Activated CD8-positive, alpha-beta T cell treated with anti-CD3 and anti-CD28 coated beads, Interleukin-2, amount 10 ng/mL, durations not matched to agents 7 days and 5 days (primary cell): ENCODE results near the gene ADAMTSL5. TPM values are rescaled to one million over a fixed set of nuclear protein-coding genes. Genes with fewer than 3 reads are reported as not detected.
"Not testable (repeated sequence)": the region's sequence is repeated elsewhere in the genome, so short reads cannot be mapped to it uniquely, and the experiment has no call there.

ENCODE experiments used
- ATAC-seq: fragments of 150-1000 bp; cut with Tn5 transposase; one replicate; pipeline ENCODE4 v1.10.0; 2021; ENCODE audit warnings: moderate library complexity
- CTCF ChIA-PET: fragments of 350-600 bp; sonication (Branson Sonifier 250); formaldehyde crosslinking; loops from one replicate; lab custom pipeline; 2021; ENCODE audit warnings: antibody characterized with exemption; lab: Charles Lee
- POLR2A ChIA-PET: fragments of 350-600 bp; sonication (Branson Sonifier 250); formaldehyde crosslinking; loops from one replicate; lab custom pipeline; 2021; ENCODE audit warnings: antibody characterized with exemption; lab: Charles Lee
- DNase-seq: peaks from one replicate; pipeline ENCODE4 v3.0.0-alpha.2; 2020
- H3K27ac Mint-ChIP-seq: one replicate; pipeline ENCODE4 v1.8.0; 2021; ENCODE audit warnings: mild to moderate bottlenecking, mixed read lengths
- H3K27me3 Mint-ChIP-seq: one replicate; pipeline ENCODE4 v1.8.0; 2021; ENCODE audit warnings: low read depth, mixed read lengths
- H3K36me3 Mint-ChIP-seq: one replicate; pipeline ENCODE4 v1.8.0; 2021; ENCODE audit warnings: low read depth, mixed read lengths
- H3K4me1 Mint-ChIP-seq: one replicate; pipeline ENCODE4 v1.8.0; 2021; ENCODE audit warnings: low read depth, mixed read lengths
- H3K4me3 Mint-ChIP-seq: one replicate; pipeline ENCODE4 v1.8.0; 2021; ENCODE audit warnings: mild to moderate bottlenecking, mixed read lengths
- H3K9me3 Mint-ChIP-seq: one replicate; pipeline ENCODE4 v1.8.0; 2022; ENCODE audit warnings: mixed read lengths; ENCODE audit not compliant: insufficient read depth
- total RNA-seq, 2 experiments: library from RNA; stranded (reverse); gene quantifications; one replicate each; pipeline ENCODE4 v1.2.3, GENCODE V29; 2021

Gene ADAMTSL5
- total RNA-seq, 2 experiments from 2014 or later: 2.8 to 3.9 TPM

DNA sequence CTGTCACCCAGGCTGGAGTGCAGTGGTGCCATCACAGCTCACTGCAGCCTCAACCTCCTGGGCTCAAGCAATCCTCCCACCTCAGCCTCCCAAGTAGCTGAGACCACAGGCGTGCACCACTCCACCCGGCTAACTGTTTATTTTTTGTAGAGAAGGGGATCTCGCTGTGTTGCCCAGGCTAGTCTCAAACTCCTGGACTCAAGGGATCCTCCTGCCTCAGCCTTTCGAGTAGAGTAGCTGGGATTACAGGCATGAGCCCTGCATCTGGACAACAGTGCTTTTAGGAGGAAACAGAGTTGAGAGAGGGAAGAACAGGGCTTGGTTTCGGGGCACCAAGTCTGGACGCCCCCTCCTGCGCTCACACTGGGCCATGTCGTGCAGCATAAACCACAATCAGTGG is 7.0 kb upstream of the ADAMTSL5 start:
- H3K4me1 Mint-ChIP-seq, CTCF ChIA-PET, H3K36me3 Mint-ChIP-seq, POLR2A ChIA-PET, H3K4me3 Mint-ChIP-seq, ATAC-seq, DNase-seq, H3K9me3 Mint-ChIP-seq, H3K27ac Mint-ChIP-seq: not testable (repeated sequence)
- peaks cover 14% of the 10 kb centered on the region for H3K27me3 Mint-ChIP-seq

DNA sequence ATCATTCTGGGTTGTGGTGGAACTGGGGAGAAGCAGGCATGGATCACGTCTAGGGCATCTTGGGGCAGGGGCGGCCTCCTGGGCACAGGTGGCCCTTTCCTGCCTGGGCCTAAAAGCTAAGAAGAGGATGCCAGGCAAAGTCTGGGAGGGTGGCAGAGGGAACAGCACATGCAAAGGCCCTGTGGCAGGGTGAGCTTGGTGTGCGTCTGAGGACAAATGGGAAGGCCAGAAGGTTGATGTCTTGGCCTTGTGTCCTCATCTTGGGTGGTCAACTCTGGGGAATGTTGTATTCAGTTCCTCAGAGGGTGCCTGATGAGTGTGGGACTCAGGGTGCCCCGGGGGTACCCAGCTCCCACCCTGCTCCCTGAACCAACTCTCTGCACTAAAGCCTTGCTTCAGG is 5.7 kb upstream of the ADAMTSL5 start:
- no peaks in the 10 kb centered on the region for H3K36me3 Mint-ChIP-seq
- ATAC-seq: no peak
- H3K4me1 Mint-ChIP-seq: no peaks in the 10 kb centered on the region
- H3K4me3 Mint-ChIP-seq: no peak overlapping the region
- POLR2A ChIA-PET: no interaction called here
- no peaks in the 10 kb centered on the region for H3K9me3 Mint-ChIP-seq
- no peak overlapping the region for H3K27ac Mint-ChIP-seq
- no peak for DNase-seq
- CTCF ChIA-PET: interaction anchor here (1.2 kb wide), 1 partner anchor 16 kb away, joined by 3 read pairs; no protein-coding TSS in a partner anchor
- H3K27me3 Mint-ChIP-seq: peaks cover 8% of the 10 kb centered on the region

DNA sequence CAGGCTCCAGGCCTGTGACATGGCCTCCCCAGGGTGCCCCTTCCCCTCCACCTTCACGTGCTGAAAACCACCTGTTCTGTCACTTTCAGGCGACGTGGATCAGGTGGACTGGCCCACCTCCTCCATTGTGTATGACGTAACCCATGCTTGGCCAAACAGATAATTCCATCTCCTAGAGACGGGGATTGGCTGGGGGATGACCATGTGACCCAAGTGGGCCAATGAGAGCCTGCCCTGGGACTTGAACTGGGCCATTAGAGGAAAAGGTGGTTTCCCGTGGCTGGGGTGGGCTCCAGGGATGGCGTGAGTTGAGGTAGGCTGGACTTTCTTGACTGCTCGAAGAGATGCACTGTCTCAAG is 3.6 kb upstream of the ADAMTSL5 start:
- H3K9me3 Mint-ChIP-seq: no peaks in the 10 kb centered on the region
- ATAC-seq: no peak
- no peak overlapping the region for H3K4me3 Mint-ChIP-seq
- peaks cover 3% of the 10 kb centered on the region for H3K27me3 Mint-ChIP-seq
- H3K27ac Mint-ChIP-seq: no peak overlapping the region
- peaks cover 7% of the 10 kb centered on the region for H3K4me1 Mint-ChIP-seq
- CTCF ChIA-PET: no interaction called here
- POLR2A ChIA-PET: no interaction called here
- H3K36me3 Mint-ChIP-seq: no peaks in the 10 kb centered on the region
- no peak for DNase-seq

DNA sequence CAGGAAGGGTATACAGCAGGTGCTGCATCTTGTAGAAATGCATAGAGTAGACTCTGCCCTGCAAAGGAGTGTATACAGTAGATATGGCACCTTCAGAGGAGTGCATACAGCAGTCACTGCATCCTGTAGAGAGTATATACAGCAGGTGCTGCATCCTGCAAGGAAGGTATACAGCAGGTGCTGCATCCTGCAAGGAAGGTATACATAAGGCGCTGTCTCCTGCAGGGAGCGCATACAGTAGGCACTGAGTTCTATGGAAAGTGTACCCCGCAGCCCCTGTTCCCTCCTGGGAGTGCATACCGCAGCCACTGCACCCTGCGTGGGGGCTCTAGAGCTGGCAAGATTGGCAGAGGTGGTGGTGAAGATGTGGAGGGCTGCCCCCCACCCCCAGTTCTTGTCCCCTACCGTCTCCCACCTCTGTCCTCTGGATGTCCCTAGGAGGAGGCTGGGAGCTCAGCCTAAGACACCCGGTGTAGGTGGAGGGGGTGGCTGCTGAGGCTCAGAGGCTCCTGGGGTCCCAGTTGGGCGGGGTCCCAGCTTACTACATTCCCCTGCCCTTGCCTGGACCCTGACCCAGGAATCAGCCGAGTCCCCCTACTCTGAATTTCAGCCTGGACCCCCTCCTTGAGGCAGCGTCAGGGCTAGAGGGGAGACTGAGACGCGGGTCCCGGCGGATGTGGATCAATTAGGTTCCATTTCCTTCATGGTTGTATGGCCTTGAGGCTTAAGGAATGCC is 2.3 kb upstream of the ADAMTSL5 start:
- no peak for ATAC-seq
- Mint-ChIP-seq H3K4me3 (no peak overlapping the region), H3K36me3 (no peaks in the 10 kb centered on the region), H3K4me1 (peaks cover 12% of the 10 kb centered on the region), H3K9me3 (no peaks in the 10 kb centered on the region), H3K27me3 (peaks cover 7% of the 10 kb centered on the region), H3K27ac (no peak overlapping the region)
- POLR2A ChIA-PET: no interaction called here
- CTCF ChIA-PET: interaction anchor here (1.2 kb wide), 1 partner anchor 71 kb away, joined by 4 read pairs; no protein-coding TSS in a partner anchor
- DNase-seq: no peak

DNA sequence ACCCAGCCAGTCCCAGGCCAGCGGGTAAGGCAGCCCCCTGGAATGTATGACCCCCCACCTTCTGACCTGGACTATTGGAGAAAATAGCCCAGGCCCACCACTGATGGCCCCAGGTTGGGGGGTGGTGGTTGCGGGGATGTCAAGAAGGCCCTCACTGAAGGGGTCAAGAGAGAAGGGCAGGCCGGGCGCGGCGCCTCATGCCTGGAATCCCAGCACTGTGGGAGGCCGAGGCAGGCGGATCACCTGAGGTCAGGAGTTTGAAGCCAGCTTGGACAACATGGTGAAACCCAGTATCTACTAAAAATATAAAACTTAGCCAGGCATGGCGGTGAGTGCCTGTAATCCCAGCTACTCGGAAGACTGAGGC is 1.5 kb upstream of the ADAMTSL5 start:
- H3K36me3 Mint-ChIP-seq: no peaks in the 10 kb centered on the region
- DNase-seq (no peak), ATAC-seq (no peak)
- ChIA-PET POLR2A (no interaction called here), CTCF (interaction anchor here (0.6 to 1.2 kb wide), 2 partner anchors 9 to 70 kb away, joined by 3 to 4 read pairs; no protein-coding TSS in a partner anchor)
- peaks cover 11% of the 10 kb centered on the region for H3K27me3 Mint-ChIP-seq
- no peak overlapping the region for H3K4me3 Mint-ChIP-seq
- peaks cover 12% of the 10 kb centered on the region for H3K4me1 Mint-ChIP-seq
- H3K9me3 Mint-ChIP-seq: no peaks in the 10 kb centered on the region
- H3K27ac Mint-ChIP-seq: no peak overlapping the region

DNA sequence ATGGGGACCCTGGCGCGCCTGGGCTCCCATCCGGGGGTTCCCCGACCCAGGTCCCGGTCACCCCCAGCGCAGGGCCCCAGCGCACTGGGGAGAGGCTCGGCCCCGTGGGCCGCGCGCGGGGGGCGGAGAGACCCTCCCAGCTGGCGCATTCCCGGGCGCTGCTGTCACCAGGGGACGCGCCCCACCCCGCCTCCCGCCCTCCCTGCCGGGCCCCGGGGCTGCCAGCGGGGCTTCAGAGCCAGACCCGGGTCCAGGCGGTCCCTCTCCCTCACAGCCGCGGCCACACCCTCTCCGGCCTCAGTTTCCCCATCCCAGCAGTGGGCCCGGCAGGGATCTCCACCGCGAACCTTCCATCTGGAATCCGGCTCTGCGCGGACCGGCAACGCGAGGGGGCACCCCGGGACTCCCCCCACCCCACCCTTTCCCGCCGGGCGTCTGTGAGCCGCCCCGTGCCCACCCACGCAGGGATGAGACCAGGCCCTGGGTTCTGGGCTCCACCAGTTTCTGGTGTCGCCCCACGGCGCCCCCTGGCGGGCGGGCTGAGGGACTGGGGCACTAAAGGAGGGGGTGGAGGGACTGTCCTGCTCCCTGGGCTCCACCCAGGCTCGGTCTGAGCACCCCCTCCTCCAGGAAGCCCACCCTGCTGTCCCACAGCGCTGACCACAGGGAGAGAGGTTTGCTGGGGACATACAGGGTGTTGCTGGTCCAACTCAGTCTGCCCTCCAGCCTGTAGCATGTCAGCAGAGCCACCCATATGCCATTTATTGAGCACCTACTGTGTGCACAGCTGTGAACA is 878 bp upstream of the ADAMTSL5 start:
- ATAC-seq (peak; percentile 44), DNase-seq (peak; percentile 72)
- Mint-ChIP-seq H3K36me3 (no peaks in the 10 kb centered on the region), H3K9me3 (no peaks in the 10 kb centered on the region), H3K4me1 (peaks cover 12% of the 10 kb centered on the region), H3K27me3 (peaks cover 13% of the 10 kb centered on the region), H3K27ac (no peak overlapping the region), H3K4me3 (no peak overlapping the region)
- ChIA-PET CTCF (interaction anchor here (0.6 to 1.2 kb wide), 2 partner anchors 8 to 69 kb away, joined by 3 to 4 read pairs; no protein-coding TSS in a partner anchor), POLR2A (no interaction called here)

DNA sequence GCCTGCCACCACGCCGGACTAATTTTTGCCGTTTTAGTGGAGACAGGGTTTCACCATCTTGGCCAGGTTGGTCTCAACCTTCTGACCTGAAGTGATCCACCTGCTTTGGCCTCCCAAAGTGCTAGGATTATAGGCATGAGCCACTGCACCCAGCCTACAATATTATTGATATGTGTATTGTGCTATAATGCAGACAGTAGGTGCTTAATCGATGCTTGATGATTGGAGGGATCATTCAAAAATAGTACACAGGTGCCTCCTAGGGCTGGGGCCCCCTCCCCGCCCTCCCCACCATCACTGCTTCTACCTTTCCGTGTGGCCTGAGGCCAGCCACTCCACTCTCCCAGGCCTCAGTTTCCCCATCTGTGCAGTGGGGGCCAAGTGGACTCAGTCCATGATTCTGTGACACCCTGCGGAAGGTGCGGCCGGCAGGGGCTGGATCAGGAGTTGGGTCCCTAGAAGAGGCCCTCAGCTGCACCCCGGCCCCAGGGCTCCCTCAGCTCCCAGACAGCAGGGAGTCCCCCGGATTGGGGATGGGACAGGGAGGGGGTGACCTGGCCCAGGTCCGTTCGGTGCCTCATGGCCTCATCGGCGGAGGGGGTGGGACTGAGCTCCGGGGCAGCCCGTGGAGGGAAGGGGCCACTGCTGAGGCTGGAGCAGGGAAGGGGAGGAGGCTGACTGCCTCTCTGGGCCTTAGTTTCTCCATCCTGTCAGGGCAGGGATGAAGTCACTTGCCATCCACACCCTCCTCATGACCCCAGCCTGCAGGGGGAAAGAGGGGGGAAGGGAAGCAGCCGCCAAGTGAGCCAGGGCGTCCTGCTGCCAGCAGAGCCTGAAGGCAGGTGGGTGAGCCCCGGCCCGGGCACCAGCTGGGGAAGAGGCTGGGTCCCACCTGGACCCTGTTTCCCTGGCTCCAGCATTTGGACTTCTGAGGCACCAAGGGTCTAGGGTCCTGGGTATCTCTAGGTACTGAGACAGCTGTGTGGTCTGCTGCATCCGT is 1.2 kb downstream of the ADAMTSL5 start:
- CTCF ChIA-PET: interaction anchor here (1.0 kb wide), 1 partner anchor 9 kb away, joined by 3 read pairs; no protein-coding TSS in a partner anchor
- H3K27me3 Mint-ChIP-seq: peaks cover 17% of the 10 kb centered on the region
- ATAC-seq (no peak), DNase-seq (no peak)
- peaks cover 19% of the 10 kb centered on the region for H3K4me1 Mint-ChIP-seq
- POLR2A ChIA-PET: no interaction called here
- no peak overlapping the region for H3K27ac Mint-ChIP-seq
- H3K4me3 Mint-ChIP-seq: peak overlapping the region; percentile 66
- H3K36me3 Mint-ChIP-seq: peaks cover 3% of the 10 kb centered on the region
- H3K9me3 Mint-ChIP-seq: no peaks in the 10 kb centered on the region

DNA sequence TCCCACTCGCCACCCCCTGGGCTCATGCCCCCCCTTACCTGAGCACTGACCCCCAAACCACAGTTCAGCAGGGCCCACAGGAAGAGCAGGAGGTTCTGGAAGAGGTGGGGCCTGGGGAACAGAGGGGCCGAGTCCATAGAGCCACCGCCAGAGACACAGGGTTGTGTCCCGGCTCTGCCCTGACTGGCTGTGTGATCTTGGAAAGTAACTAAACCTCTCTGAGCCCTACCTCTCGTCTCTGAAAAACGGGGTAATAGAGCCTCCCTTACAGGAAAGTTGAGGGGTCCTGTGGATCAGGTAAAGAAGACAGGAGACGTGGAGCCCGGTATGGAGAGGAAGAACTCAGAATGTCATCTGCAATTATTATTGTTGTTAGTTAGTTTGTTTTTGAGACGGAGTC is 2.0 kb downstream of the ADAMTSL5 start:
- Mint-ChIP-seq H3K27me3 (peaks cover 17% of the 10 kb centered on the region), H3K27ac (no peak overlapping the region), H3K9me3 (no peaks in the 10 kb centered on the region), H3K4me1 (peaks cover 19% of the 10 kb centered on the region), H3K36me3 (peaks cover 3% of the 10 kb centered on the region), H3K4me3 (no peak overlapping the region)
- ATAC-seq (no peak), DNase-seq (no peak)
- ChIA-PET POLR2A (no interaction called here), CTCF (no interaction called here)

DNA sequence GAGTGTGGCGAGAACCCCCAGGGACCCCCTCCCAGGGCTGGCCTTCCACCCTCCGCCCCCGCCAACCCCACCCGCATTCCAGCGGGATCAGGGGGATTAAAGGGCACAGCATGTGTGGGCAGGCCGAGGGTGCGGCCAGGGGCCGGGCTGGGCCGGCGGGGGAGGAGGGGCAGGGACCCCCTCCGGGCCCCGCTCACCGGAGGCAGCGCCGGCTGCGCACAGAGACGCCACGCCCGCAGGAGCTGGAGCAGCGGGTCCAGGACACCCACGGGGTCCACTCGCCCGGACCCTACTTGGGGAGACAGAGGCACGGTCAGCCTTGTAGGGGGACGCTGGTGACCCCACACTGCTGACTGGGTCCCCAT is 2.4 kb downstream of the ADAMTSL5 start:
- peaks cover 19% of the 10 kb centered on the region for H3K4me1 Mint-ChIP-seq
- no peak overlapping the region for H3K4me3 Mint-ChIP-seq
- no peak overlapping the region for H3K27ac Mint-ChIP-seq
- peaks cover 17% of the 10 kb centered on the region for H3K27me3 Mint-ChIP-seq
- ChIA-PET POLR2A (no interaction called here), CTCF (no interaction called here)
- ATAC-seq (no peak), DNase-seq (no peak)
- peaks cover 3% of the 10 kb centered on the region for H3K36me3 Mint-ChIP-seq
- H3K9me3 Mint-ChIP-seq: no peaks in the 10 kb centered on the region

DNA sequence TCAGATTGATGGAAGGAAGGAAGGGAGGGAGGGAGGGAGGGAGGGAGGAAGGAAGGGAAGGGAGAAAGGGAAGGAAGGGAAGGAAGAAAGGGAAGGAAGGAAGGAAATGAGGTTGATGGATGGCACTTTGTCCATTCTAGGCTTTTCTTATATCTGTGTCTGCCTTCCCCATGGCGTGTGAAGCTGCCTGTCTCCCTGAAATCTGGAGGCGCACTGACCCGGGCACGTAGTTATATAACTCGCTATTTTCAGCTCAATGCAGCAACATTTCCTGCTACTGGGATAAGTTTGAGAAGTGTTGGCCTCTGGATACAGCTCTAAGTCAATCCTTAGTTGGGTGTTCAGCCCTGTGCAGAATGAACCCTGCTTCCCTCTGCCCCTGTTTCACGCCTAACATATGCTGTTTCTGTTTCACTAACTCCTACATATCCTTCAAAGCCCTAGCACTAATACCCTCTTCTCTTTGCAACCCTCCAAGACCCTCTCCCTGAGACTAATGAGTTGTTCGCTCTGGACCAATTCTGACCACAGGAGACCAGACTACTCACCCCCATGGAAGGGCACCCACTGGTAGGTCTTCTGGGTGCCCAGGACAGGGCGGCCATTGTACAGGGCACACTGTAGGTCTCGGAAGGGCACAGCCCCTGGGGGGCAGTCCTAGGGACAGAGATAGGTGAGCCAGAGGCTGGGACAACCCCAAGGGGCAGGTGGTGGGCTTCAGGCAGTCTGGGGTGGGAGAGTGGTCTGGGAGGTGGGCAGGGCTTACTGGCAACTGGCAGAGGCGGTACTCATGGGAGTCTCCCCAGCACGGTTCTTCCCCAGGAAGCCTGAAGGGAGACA is 3.0 kb downstream of the ADAMTSL5 start:
- ChIA-PET POLR2A (interaction anchor here (1.5 kb wide), 1 partner anchor 19 kb away, joined by 3 read pairs; no protein-coding TSS in a partner anchor), CTCF (no interaction called here)
- no peaks in the 10 kb centered on the region for H3K9me3 Mint-ChIP-seq
- peaks cover 3% of the 10 kb centered on the region for H3K36me3 Mint-ChIP-seq
- peaks cover 14% of the 10 kb centered on the region for H3K27me3 Mint-ChIP-seq
- H3K4me3 Mint-ChIP-seq: no peak overlapping the region
- H3K27ac Mint-ChIP-seq: no peak overlapping the region
- no peak for ATAC-seq
- H3K4me1 Mint-ChIP-seq: peaks cover 19% of the 10 kb centered on the region
- DNase-seq: no peak

DNA sequence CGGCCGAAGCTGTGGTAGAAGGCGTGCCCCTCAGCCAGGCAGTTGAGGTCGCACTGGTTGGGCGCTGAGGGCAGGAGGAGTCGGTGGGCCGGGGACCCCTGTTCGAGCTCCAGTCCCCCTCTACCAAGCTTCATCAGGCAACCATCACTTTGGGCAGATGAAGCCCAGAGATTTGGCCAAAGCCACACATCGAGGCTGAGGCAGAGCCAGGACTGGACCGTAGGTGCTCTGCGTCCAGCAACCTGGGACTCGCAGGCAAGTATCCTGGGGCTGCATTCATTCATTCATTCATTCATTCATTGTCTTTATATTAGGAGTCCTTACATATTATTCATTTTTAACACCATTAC is 4.3 kb downstream of the ADAMTSL5 start:
- CTCF ChIA-PET: no interaction called here
- H3K27ac Mint-ChIP-seq: no peak overlapping the region

More for the DNA sequence above, 4.3 kb downstream of the ADAMTSL5 start:
- Mint-ChIP-seq H3K4me1 (peaks cover 23% of the 10 kb centered on the region), H3K9me3 (no peaks in the 10 kb centered on the region), H3K27me3 (peaks cover 20% of the 10 kb centered on the region), H3K36me3 (peaks cover 3% of the 10 kb centered on the region), H3K4me3 (peak overlapping the region; percentile 20)
- POLR2A ChIA-PET: interaction anchor here (1.5 kb wide), 1 partner anchor 18 kb away, joined by 3 read pairs; no protein-coding TSS in a partner anchor
- ATAC-seq: no peak
- DNase-seq: no peak
